ENCODE results near the gene AMZ2. TPM values are rescaled to one million over a fixed set of nuclear protein-coding genes. Genes with fewer than 3 reads are reported as not detected.

Gene AMZ2
- polyA plus RNA-seq, 1 of the 3 experiments (the other 2 are of a cell fraction): 95.9 TPM

DNA sequence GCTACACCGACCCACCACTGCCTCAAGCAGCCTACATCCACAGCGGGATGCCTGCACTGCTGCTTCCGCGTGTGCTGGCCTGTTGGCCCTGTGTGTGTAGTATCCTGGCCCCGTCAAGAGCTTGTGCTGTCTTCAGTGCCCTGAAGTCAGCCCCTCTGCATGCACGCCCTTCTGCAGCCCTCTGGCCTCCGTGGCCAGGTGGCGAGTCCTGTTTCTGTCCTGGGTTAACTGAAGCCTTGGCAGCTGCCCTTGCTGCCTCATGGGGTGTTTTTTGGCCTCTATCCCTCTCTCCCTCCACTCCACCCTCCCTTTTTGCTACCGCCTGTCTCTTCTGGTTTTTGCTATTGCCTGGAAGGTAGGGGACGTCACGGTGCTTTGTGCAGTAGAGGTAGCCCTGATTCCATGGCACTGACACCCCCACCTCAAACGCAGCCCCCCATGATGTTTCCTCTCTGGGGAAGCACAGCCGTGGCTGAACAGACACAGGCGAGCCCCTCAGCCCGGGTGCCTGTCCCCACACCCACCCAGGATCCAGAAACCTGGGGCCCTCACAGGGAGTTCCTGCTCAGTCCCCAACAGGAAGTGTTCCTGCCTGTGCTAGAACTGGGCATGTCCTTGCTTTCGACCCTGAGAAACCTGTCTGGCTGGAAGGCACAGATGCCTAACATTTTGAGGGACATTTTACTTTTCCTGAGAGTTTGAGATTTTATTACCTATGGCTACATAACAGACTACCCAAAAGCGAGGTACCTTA, 18.8 kb upstream of the AMZ2 start:
- CTCF ChIA-PET: interaction anchor here (1.4 to 1.6 kb wide), 2 partner anchors 24 to 28 kb away, joined by 3 to 6 read pairs; no protein-coding TSS in a partner anchor

More for the DNA sequence above, 18.8 kb upstream of the AMZ2 start:
- no peaks in the 10 kb centered on the region for H3K79me2 ChIP-seq (ENCODE audit: insufficient read depth)
- POLR2A ChIA-PET: no interaction called here
- H3K27ac ChIP-seq (ENCODE audit: low read depth in 2 of 2, low read length in 1 of 2): no peak overlapping the region
- WGBS (ENCODE audit: low lambda C conversion rate): 88% methylated on average over 17 of the region's 17 CpGs
- no peaks in the 10 kb centered on the region for H3K9me2 ChIP-seq
- DNase-seq: no peak
- no peak overlapping the region for H3K9ac ChIP-seq
- TF ChIP-seq EZH2phosphoT487 (IDR thresholded peaks at IDR 0.05; ENCODE audit: borderline replicate concordance, low read depth): no peak
- TF ChIP-seq, protein P1, sequence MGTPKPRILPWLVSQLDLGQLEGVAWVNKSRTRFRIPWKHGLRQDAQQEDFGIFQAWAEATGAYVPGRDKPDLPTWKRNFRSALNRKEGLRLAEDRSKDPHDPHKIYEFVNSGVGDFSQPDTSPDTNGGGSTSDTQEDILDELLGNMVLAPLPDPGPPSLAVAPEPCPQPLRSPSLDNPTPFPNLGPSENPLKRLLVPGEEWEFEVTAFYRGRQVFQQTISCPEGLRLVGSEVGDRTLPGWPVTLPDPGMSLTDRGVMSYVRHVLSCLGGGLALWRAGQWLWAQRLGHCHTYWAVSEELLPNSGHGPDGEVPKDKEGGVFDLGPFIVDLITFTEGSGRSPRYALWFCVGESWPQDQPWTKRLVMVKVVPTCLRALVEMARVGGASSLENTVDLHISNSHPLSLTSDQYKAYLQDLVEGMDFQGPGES (IDR thresholded peaks at IDR 0.05; ENCODE audit: low read depth, low read length): no peak
- TF ChIP-seq TCF12 (IDR thresholded peaks at IDR 0.05): no peak
- TF ChIP-seq, protein P2, sequence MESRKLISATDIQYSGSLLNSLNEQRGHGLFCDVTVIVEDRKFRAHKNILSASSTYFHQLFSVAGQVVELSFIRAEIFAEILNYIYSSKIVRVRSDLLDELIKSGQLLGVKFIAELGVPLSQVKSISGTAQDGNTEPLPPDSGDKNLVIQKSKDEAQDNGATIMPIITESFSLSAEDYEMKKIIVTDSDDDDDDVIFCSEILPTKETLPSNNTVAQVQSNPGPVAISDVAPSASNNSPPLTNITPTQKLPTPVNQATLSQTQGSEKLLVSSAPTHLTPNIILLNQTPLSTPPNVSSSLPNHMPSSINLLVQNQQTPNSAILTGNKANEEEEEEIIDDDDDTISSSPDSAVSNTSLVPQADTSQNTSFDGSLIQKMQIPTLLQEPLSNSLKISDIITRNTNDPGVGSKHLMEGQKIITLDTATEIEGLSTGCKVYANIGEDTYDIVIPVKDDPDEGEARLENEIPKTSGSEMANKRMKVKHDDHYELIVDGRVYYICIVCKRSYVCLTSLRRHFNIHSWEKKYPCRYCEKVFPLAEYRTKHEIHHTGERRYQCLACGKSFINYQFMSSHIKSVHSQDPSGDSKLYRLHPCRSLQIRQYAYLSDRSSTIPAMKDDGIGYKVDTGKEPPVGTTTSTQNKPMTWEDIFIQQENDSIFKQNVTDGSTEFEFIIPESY (IDR thresholded peaks at IDR 0.05; ENCODE audit: borderline replicate concordance, low read depth): no peak
- TF ChIP-seq RCOR1 (IDR thresholded peaks at IDR 0.05; ENCODE audit: low read length): no peak
- no peak for TF ChIP-seq CTCF (IDR thresholded peaks at IDR 0.05)
- TF ChIP-seq RFX5 (IDR thresholded peaks at IDR 0.05; ENCODE audit: low read length): no peak
- TF ChIP-seq NRF1 (IDR thresholded peaks at IDR 0.05; ENCODE audit: low read depth, low read length): no peak
- TF ChIP-seq GATA2 (CRISPR knock-in tag; IDR thresholded peaks at IDR 0.05): no peak
- TF ChIP-seq RAD21 (IDR thresholded peaks at IDR 0.05; ENCODE audit: low read length): no peak
- TF ChIP-seq FOXM1 (IDR thresholded peaks at IDR 0.05; ENCODE audit: low read depth): no peak
- TF ChIP-seq ELF1 (IDR thresholded peaks at IDR 0.05): no peak
- no peak for TF ChIP-seq GABPA (IDR thresholded peaks at IDR 0.05; ENCODE audit: low read depth)
- no peak for TF ChIP-seq FOSL2 (IDR thresholded peaks at IDR 0.05; ENCODE audit: borderline replicate concordance, low read depth)
- no peak for TF ChIP-seq YY1 (IDR thresholded peaks at IDR 0.05; ENCODE audit: low read depth)
- H3K9me3 ChIP-seq: no peaks in the 10 kb centered on the region
- no peaks in the 10 kb centered on the region for H3K27me3 ChIP-seq (ENCODE audit: insufficient read depth)
- H3F3A ChIP-seq (replicated peaks; ENCODE audit: insufficient read depth): no peaks in the 10 kb centered on the region
- H3K4me2 ChIP-seq: no peak overlapping the region
- H3K4me3 ChIP-seq (ENCODE audit: low read depth in 2 of 2, low read length in 1 of 2): no peak overlapping the region
- no peaks in the 10 kb centered on the region for H4K20me1 ChIP-seq (ENCODE audit: insufficient read depth)
- no peaks in the 10 kb centered on the region for H3K4me1 ChIP-seq (ENCODE audit: control insufficient read depth in 1 of 2, insufficient read depth in 2 of 2, low read depth in 1 of 2, low read length in 1 of 2)
- H2AFZ ChIP-seq (ENCODE audit: low read depth): no peak overlapping the region
- no peaks in the 10 kb centered on the region for H3K36me3 ChIP-seq (replicated peaks in 1 of 2; ENCODE audit: control insufficient read depth in 1 of 2, insufficient read depth in 2 of 2, low read length in 1 of 2)

Measured in SK-N-SH (cell line).